ENCODE measurements around the gene MAMDC2.

- TF ChIP-seq ASH2L (IDR thresholded peaks at IDR 0.05; ENCODE audit: low read length): no peak
- TF ChIP-seq RFX5 (IDR thresholded peaks at IDR 0.05; ENCODE audit: borderline replicate concordance, low read depth, low read length): no peak
- TF ChIP-seq, protein P1, sequence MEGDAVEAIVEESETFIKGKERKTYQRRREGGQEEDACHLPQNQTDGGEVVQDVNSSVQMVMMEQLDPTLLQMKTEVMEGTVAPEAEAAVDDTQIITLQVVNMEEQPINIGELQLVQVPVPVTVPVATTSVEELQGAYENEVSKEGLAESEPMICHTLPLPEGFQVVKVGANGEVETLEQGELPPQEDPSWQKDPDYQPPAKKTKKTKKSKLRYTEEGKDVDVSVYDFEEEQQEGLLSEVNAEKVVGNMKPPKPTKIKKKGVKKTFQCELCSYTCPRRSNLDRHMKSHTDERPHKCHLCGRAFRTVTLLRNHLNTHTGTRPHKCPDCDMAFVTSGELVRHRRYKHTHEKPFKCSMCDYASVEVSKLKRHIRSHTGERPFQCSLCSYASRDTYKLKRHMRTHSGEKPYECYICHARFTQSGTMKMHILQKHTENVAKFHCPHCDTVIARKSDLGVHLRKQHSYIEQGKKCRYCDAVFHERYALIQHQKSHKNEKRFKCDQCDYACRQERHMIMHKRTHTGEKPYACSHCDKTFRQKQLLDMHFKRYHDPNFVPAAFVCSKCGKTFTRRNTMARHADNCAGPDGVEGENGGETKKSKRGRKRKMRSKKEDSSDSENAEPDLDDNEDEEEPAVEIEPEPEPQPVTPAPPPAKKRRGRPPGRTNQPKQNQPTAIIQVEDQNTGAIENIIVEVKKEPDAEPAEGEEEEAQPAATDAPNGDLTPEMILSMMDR (IDR thresholded peaks at IDR 0.05; ENCODE audit: control extremely low read depth in 1 of 3, insufficient read depth in 1 of 3, low read depth in 1 of 3, low read length in 3 of 3): no peak
- TF ChIP-seq, protein P2, sequence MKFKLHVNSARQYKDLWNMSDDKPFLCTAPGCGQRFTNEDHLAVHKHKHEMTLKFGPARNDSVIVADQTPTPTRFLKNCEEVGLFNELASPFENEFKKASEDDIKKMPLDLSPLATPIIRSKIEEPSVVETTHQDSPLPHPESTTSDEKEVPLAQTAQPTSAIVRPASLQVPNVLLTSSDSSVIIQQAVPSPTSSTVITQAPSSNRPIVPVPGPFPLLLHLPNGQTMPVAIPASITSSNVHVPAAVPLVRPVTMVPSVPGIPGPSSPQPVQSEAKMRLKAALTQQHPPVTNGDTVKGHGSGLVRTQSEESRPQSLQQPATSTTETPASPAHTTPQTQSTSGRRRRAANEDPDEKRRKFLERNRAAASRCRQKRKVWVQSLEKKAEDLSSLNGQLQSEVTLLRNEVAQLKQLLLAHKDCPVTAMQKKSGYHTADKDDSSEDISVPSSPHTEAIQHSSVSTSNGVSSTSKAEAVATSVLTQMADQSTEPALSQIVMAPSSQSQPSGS (IDR thresholded peaks at IDR 0.05; ENCODE audit: low read length): no peak
- TF ChIP-seq TAF1 (IDR thresholded peaks at IDR 0.05; ENCODE audit: low read depth, low read length): no peak
- TF ChIP-seq TBP (IDR thresholded peaks at IDR 0.05; ENCODE audit: low read depth, low read length): no peak
- TF ChIP-seq POLR2A (IDR thresholded peaks at IDR 0.05; ENCODE audit: control extremely low read depth in 1 of 2, low read depth in 2 of 2, low read length in 2 of 2): no peak
- no peak for TF ChIP-seq EZH2 (IDR thresholded peaks at IDR 0.05; ENCODE audit: low read depth, low read length, severe bottlenecking)
Observed at GRCh38 chr9:70073193-70073592, 29.5 kb downstream of the MAMDC2 start.

Data from H1 (cell line).